Measurements from ENCODE around the gene MOB2. TPM values are rescaled to one million over a fixed set of nuclear protein-coding genes. Genes with fewer than 3 reads are reported as not detected.

MOB2 gene
- total and polyA plus RNA-seq, 4 donors = 31.6 to 45.2 (median 36.4) TPM

DNA sequence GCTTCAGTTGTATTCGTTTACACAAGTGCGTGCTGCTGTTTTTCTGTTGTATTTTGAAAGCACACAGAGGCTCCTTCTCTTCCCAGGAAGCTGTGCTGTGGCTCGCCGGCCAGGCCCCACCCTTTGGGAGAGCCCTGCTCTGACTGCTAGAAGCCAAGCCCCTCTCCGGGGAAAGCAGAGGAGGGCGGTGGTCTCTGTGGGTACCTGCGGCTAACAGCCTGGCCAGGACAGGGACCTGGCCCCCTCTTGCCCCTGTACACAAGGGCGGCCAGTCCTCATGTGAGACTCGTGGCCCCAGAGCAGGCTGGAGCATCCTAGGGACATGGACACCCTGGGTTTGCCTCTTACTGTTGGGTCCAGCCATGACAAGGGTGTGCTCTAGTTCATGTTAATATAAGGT, 14.8 kb downstream of the MOB2 start:
- Histone ChIP-seq H3K9ac (ENCODE audit: insufficient read depth in 1 of 2, low read length in 2 of 2) (no peak overlapping the region), H3K4me1 (ENCODE audit: control insufficient read depth in 5 of 5, insufficient read depth in 5 of 5, low read length in 5 of 5) (no peaks in the 10 kb centered on the region), H3K27me3 (ENCODE audit: control insufficient read depth in 3 of 3, insufficient read depth in 3 of 3, low read length in 2 of 3) (no peaks in the 10 kb centered on the region), H3K36me3 (ENCODE audit: control insufficient read depth in 4 of 4, insufficient read depth in 4 of 4, low read length in 4 of 4) (peaks cover 8 to 61% (median 12%) of the 10 kb centered on the region in 4 donors), H3K9me3 (ENCODE audit: control insufficient read depth in 4 of 4, insufficient read depth in 3 of 4, low read length in 3 of 4) (no peaks in the 10 kb centered on the region), H3K4me3 (no peak overlapping the region), H3K27ac (ENCODE audit: low read depth in 1 of 2, low read length in 1 of 2) (no peak overlapping the region)
- 85 to 90% methylated on average over 9 of the region's 9 CpGs for WGBS, 2 donors
- DNase-seq = no peak
- TF ChIP-seq CTCF (IDR thresholded peaks at IDR 0.05; ENCODE audit: control extremely low read depth, extremely low read depth) = no peak
- no peak for ATAC-seq (ENCODE audit: insufficient read depth, low FRiP score)

- Histone ChIP-seq H3K9ac (ENCODE audit: insufficient read depth in 1 of 2, low read length in 2 of 2) (no peak overlapping the region), H3K9me3 (ENCODE audit: control insufficient read depth in 4 of 4, insufficient read depth in 3 of 4, low read length in 3 of 4) (no peaks in the 10 kb centered on the region), H3K27me3 (ENCODE audit: control insufficient read depth in 3 of 3, insufficient read depth in 3 of 3, low read length in 2 of 3) (no peaks in the 10 kb centered on the region), H3K4me3 (no peak overlapping the region), H3K27ac (ENCODE audit: low read depth in 1 of 2, low read length in 1 of 2) (no peak overlapping the region), H3K4me1 (ENCODE audit: control insufficient read depth in 5 of 5, insufficient read depth in 5 of 5, low read length in 5 of 5) (no peaks in the 10 kb centered on the region), H3K36me3 (ENCODE audit: control insufficient read depth in 4 of 4, insufficient read depth in 4 of 4, low read length in 4 of 4) (peaks cover 8 to 61% (median 11%) of the 10 kb centered on the region in 4 donors)
- DNase-seq (no peak), ATAC-seq (ENCODE audit: insufficient read depth, low FRiP score) (no peak)
- WGBS, 2 donors = 95 to 96% methylated on average over 40 of the region's 40 CpGs
- no peak for TF ChIP-seq CTCF (IDR thresholded peaks at IDR 0.05; ENCODE audit: control extremely low read depth, extremely low read depth)
Observed at GRCh38 chr11:1470681-1471611, 15.6 kb downstream of the MOB2 start.

DNA sequence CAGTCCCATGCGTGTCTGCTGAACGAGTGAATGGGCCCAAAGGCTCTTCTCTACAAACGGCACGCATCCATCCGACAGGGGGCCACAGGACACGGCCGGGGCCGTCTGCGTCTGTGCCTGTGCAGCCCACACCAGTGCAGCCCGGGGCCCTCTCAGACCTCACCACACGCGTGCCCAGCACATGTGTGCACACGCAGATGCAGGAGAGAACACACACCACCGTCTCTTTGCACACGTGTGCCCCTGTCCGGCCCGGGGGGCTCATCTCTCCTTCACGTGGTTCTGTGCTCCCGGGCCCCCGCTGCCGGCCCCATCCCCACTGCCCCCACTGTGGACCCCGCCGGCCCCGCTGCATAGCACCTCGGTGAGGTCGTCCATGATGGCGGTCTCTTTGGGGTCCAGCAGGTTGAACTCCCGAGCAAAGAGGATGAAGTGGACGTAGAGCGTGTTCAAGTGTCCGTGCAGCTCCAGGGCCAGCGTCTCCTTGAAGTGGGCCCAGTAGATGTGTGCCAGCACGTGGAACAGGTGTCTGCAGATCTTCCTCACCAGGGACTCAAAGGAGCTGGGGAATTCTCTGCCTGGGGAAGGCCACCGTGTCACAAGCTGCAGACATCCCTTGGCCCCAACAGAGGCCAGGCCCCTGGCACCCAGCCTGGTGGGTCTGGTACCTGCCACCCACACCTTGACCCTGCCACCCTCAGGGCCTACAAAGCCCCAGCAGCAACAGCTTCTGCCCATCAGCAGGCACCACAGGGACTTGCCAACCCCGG, 16.5 kb downstream of the MOB2 start:
- Histone ChIP-seq H3K27me3 (ENCODE audit: control insufficient read depth in 3 of 3, insufficient read depth in 3 of 3, low read length in 2 of 3) (no peaks in the 10 kb centered on the region), H3K9ac (ENCODE audit: insufficient read depth in 1 of 2, low read length in 2 of 2) (no peak overlapping the region), H3K4me1 (ENCODE audit: control insufficient read depth in 5 of 5, insufficient read depth in 5 of 5, low read length in 5 of 5) (no peaks in the 10 kb centered on the region), H3K27ac (ENCODE audit: low read depth in 1 of 2, low read length in 1 of 2) (no peak overlapping the region), H3K4me3 (no peak overlapping the region), H3K9me3 (ENCODE audit: control insufficient read depth in 4 of 4, insufficient read depth in 3 of 4, low read length in 3 of 4) (no peaks in the 10 kb centered on the region), H3K36me3 (ENCODE audit: control insufficient read depth in 4 of 4, insufficient read depth in 4 of 4, low read length in 4 of 4) (peaks cover 4 to 55% (median 9%) of the 10 kb centered on the region in 4 donors)
- ATAC-seq (ENCODE audit: insufficient read depth, low FRiP score) (no peak), DNase-seq (no peak)
- WGBS, 2 donors = 92 to 95% methylated on average over 35 of the region's 35 CpGs
- no peak for TF ChIP-seq CTCF (IDR thresholded peaks at IDR 0.05; ENCODE audit: control extremely low read depth, extremely low read depth)
